Measurements from ENCODE around the gene BACH2. TPM values are rescaled to one million over a fixed set of nuclear protein-coding genes. Genes with fewer than 3 reads are reported as not detected.
A peak's percentile ranks its signal among the peaks of the same experiment; 100 is the strongest.
"Not testable (repeated sequence)": the region's sequence is repeated elsewhere in the genome, so short reads cannot be mapped to it uniquely, and the experiment has no call there.

Gene BACH2
- polyA plus RNA-seq, 5 donors = 6.4 to 10.0 (median 7.7) TPM

DNA sequence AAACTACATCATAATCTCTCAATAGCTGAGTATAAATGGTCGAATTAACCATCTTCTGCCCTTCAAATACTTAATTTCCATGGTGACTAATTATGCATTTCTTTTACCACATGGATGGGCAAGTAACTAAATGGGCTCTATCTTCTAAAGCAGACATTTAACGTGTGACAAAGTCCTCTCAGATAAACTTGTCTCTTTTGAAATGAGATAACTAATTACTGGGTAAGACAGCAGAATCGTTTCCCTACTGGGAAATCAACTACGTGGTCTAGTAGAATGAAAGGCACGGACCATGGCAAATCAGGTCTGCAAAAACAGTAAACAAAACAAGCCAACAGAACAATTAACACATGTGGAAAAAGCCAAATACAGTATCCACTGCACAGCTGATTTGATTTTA is 137.7 kb downstream of the BACH2 start:
- no peak for DNase-seq

- no peak for DNase-seq
Measured at GRCh38 chr6:90157441-90157840, 139.2 kb downstream of the BACH2 start.

DNA sequence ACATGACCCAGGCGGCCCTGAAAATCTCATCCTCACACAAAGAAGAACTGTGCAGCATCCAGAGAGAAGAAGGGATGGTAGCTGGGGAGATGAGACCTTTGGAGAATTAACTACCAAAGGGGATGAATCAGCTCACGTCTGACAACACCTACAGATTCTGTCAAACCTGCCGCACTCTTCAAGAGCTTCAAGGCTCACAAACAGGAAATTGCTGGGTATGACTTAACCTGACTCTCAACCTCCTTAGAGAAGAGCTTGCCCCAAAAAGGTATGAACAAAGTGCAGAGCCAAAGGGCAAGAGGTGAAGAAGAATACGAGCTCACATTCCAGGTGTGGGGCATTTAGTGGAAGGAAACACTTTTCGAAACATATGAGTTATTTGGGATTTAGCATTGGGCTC is 139.8 kb downstream of the BACH2 start:
- DNase-seq = no peak

- peak; percentile 79 to 80 for DNase-seq
Measured at GRCh38 chr6:90154755-90155470, 141.7 kb downstream of the BACH2 start.

DNA sequence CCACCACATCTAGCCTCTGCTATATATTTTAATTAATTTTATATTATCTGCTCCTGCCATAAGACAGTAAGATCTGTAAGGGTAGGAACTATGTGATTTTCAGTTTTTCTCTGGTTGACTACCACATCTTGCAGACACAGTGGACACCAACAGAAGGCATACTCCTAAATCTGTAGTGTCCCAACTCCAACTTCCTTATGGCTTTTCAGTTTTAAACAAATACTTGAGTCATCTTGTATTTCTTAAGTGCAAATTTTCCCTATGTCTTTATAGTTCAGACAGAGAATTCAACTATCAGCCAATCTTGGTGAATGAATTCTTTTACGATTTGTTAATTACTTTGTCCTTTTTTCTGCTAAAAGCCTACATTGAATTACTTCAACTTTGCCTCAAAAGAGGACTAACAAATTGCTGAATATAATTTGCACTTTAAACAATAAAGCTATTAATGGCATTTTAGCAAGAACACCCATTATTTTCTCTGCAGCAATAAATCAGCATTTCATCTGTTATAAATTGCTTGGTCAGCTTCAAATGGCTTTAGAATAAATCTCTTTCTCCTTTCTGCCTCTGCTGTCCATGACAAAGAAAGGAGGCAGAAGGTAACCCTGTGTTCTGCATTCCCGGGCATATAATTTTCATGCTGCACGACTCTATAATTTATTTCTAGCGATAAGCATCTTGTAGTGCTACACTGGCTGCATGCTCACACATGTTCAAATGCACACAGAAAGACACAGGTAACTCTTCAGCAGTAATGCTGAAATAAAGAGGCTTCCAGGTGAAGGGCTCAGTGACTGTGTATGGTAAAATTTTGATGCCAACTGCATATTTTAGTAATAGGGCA is 144.8 kb downstream of the BACH2 start:
- DNase-seq = no peak

GRCh38 chr6:90149280-90149679 is 147.4 kb downstream of the BACH2 start:
- no peak for DNase-seq

DNA sequence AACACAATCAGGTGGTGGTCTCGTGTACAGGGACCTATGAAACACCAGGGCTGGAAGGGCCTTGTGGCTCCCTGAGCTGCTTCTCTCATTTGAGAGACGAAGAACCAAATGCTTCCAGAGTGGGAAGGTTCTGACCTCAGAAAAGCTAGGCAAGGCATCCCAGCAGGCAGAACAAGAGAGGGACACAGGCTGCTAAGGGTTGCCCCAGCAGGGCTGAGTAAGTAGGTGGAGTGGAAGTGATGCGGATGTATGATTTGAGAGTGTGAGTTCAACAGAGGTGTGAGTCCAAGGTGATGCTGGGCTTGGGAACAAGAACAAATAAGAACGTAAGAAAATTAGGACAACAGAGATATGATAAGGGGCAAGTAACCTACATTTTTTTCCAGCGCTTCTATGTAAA is 147.8 kb downstream of the BACH2 start:
- DNase-seq = no peak

- no peak for DNase-seq
Measured at GRCh38 chr6:90146921-90147649, 149.6 kb downstream of the BACH2 start.

- no peak for DNase-seq
Measured at GRCh38 chr6:90146024-90146423, 150.6 kb downstream of the BACH2 start.

GRCh38 chr6:90144928-90145555 is 151.6 kb downstream of the BACH2 start:
- no peak for DNase-seq

- no peak for DNase-seq
Measured at GRCh38 chr6:90144396-90144795, 152.2 kb downstream of the BACH2 start.

DNA sequence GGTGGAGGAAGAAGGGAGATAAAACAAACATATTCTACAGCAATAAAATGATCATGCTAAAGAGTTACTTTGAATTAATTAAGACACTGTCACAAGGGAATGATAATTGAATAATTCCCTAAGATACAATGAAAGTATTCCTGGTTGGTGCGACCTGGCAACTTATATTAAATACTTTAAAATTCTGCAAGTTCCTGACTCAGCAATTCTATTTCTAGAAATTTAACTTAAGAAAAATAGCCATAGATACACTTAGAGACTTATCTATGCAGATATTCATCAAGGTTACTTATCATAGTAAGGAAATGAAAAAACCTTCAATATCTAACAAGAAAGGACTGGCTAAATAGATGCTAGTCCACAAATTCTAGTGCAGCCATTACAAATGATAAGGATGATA is 156.0 kb downstream of the BACH2 start:
- no peak for DNase-seq

- DNase-seq = no peak
Measured at GRCh38 chr6:90139272-90139817, 157.3 kb downstream of the BACH2 start.

GRCh38 chr6:90136837-90137568 is 159.6 kb downstream of the BACH2 start:
- DNase-seq = no peak

DNA sequence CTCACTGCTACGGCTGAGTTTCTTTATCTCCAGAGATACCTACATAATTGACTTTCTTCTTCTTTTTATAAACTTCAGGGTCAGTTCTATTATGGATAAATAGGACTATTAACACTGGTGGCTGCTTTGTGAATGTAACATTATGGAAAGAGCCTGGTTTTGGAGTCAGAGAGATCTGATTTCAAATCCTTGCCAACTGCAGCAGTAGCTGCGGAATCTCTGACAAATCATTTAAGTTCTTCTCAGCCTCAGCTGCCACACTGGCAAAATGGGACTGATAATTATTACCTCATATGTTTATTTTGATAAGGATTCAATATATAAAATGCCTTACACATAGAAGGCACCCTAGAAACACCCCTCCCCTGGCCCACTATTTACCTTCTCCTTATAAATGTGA is 160.5 kb downstream of the BACH2 start:
- no peak for DNase-seq

DNA sequence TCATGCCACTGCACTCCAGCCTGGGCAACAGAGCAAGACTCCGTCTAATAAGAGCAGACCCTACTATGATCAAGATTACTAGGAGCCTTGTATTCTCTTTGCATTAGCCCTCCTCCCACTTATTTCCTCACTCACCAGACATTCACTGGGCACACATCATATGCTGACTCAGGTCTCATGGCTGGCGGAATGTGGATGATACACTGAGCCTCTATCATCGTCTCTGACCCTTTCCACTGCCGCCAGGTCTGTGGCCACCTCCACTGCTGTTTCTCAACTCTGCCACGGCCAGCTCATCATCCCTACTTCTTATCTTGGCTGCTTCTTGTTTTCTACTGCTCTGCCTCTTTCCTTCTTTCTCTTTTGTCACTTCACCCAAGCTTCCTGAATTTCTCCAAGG is 161.0 kb downstream of the BACH2 start:
- DNase-seq = no peak

- DNase-seq = not testable (repeated sequence)
Measured at GRCh38 chr6:90133664-90134063, 163.0 kb downstream of the BACH2 start.

- DNase-seq = peak in 1 of 2 donors; percentile 46
Measured at GRCh38 chr6:90131614-90132423, 164.8 kb downstream of the BACH2 start.

DNA sequence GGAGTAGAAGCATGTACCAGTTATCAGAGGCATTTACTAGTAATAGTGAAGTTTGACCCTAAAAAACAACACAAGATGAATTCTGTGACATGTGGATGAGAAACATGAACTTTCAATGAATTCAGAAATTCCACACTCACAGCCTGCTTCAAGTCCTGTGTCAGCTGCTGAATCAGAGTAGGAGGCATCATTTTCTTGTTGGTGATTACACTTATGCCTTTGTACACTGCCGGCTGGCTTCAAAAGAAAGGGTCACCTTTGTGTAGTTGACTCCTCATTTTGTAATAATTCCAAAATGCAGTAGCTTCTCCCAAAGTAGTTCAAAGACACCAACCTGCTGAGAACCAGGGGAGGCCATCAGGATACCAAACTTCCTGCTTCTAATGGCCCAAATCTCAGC is 165.5 kb downstream of the BACH2 start:
- DNase-seq = no peak

DNA sequence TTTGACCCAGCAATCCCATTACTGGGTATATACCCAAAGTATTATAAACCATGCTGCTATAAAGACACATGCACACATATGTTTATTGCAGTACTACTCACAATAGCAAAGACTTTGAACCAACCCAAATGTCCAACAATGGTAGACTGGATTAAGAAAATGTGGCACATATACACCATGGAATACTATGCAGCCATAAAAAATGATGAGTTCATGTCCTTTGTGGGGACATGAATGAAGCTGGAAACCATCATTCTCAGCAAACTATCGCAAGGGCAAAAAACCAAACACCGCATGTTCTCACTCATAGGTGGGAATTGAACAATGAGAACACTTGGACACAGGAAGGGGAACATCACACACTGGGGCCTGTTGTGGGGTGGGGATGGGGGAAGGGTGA is 168.0 kb downstream of the BACH2 start:
- DNase-seq = not testable (repeated sequence)
